Bone marrow (tissue), 2 donors: Measurements from ENCODE around the gene TRIM51.
"Not testable (repeated sequence)": the region's sequence is repeated elsewhere in the genome, so short reads cannot be mapped to it uniquely, and the experiment has no call there.

Experiments
- DNase-seq, 2 donors: peaks; one replicate each; lab custom pipeline; 2025; lab: John Stamatoyannopoulos, UW

The TRIM51 gene

DNA sequence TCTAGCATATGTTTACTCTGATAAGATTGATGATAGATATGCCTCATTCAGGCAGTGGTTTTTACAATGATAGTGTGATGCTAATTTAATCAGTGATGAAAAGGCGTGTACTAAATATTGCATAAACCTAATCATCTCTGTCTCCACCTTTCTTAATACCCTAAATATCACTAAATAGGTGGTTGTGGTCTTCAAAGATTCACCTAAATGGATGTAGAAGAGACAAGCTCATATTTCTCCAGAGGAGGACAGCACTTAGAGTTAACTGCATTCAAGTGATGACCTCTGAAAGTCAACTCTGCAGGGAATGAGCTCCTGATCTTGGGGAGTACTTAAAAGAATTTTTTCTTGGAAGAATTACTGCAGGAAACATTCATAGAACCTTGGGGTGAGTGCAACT is at the start of gene TRIM51:
Gene TRIM51 (plus strand): TSS at position 301 of the 400 bp plus-strand sequence. CDS start 2,132 bp downstream, outside the sequence.
- DNase-seq = not testable (repeated sequence)

- no peak for DNase-seq
Observed at GRCh38 chr11:55838452-55838851, 44.6 kb upstream of the TRIM51 start, which contains the start of gene OR5D16. Gene OR5D16 (plus strand): TSS chr11:55838752. CDS start chr11:55838752, 0 bp downstream.

- DNase-seq = no peak
Observed at GRCh38 chr11:55847453-55847852, 35.6 kb upstream of the TRIM51 start.

- no peak for DNase-seq
Observed at GRCh38 chr11:55849037-55849436, 34.1 kb upstream of the TRIM51 start.

- DNase-seq = no peak
Observed at GRCh38 chr11:55852141-55852540, 31.0 kb upstream of the TRIM51 start.

GRCh38 chr11:55854704-55855103 is 28.4 kb upstream of the TRIM51 start:
- no peak for DNase-seq

- DNase-seq = not testable (repeated sequence)
Observed at GRCh38 chr11:55867354-55867753, 15.7 kb upstream of the TRIM51 start.

DNA sequence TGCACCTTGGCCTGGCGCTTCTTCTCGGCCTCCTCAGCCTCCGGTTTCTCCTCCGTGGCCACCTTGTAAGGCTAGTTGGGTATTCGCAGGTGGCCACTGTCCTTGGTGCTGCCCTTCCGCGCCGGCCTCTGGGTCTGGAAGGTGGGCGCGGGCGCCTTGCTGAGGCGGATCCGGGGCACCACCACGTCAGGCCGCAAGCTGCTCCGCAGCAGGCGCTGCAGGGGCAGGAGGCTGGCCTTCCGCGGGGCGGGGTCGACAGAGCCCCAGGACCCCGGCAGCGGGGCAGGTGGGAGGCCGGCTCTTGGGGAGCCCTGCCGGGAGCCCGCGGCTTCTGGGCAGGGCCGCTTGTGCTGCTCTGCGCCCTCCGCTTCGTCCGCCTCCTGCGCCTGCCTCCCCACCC is 10.4 kb upstream of the TRIM51 start:
- DNase-seq = not testable (repeated sequence)

DNA sequence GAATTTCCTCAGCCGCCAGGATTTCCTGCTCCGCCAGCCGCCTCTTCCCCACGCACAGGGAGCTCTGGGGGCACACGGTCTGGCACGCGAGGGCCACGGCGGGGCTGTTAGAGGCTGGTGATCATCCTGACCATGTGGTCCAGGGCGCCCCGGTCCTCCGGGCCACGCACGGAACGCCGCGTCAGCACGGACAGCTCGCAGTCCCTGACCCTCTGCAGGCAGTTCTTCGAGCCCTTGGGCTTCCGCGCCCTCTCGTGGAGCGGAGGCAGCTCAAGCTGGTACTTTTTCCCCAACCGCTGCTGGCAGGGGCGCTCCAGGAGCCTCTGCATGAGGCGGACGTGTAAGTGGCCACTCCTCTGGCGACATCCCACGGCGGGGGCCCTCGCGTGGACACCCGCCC is 10.0 kb upstream of the TRIM51 start:
- DNase-seq = not testable (repeated sequence)

DNA sequence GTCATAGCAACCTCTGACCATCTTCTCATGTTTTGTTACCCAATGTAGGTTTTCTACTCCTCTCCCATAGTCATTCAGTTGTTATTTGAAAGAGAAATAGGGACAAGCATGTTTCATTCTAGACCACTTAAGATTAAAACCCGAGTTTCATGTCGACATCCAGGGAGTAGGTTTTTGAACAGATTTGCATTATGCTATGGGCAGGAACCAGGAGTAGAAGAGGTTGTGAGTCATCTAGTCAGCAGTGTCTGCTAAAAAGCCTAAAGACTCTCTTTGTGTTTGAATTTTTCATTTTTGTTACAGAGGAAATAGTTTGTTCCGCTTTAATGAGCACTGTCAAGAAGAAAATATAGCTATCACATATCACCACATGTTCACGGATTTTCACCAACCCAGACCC is 1.9 kb downstream of the TRIM51 start:
- DNase-seq = not testable (repeated sequence)

DNA sequence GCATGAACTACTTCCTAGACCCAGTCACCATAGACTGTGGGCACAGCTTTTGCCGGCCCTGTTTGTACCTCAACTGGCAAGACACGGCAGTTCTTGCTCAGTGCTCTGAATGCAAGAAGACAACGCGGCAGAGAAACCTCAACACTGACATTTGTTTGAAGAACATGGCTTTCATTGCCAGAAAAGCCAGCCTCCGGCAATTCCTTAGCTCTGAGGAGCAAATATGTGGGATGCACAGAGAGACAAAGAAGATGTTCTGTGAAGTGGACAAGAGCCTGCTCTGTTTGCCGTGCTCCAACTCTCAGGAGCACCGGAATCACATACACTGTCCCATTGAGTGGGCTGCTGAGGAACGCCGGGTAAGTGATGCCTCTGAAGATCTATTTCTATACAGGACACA is 2.4 kb downstream of the TRIM51 start:
- DNase-seq = not testable (repeated sequence)

GRCh38 chr11:55895216-55895615 is 12.1 kb downstream of the TRIM51 start:
- DNase-seq = no peak

DNA sequence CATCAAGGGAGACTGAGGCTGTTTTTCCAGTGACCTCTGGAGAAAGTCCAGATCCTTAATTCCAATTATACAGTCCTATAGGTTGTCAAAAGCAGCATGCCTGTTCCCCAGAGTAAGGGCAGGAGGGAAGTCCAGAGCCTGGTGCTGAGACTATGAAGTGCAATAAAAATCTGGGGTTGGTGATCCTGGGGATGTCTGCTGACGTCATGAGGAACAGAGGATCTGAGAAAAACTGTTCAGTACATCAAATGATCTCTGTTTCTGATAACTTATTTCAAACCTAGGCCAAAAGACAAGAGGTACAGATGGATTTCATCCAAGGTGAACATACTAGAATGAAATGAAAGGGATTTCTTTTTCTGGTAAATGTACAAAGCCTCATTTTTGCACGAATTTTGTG is 19.2 kb downstream of the TRIM51 start:
- DNase-seq = no peak

- DNase-seq = no peak
Observed at GRCh38 chr11:55914482-55914881, 31.4 kb downstream of the TRIM51 start, which contains the start of gene OR5W2. Gene OR5W2 (minus strand): TSS chr11:55914582. CDS start chr11:55914582, 0 bp downstream.

DNA sequence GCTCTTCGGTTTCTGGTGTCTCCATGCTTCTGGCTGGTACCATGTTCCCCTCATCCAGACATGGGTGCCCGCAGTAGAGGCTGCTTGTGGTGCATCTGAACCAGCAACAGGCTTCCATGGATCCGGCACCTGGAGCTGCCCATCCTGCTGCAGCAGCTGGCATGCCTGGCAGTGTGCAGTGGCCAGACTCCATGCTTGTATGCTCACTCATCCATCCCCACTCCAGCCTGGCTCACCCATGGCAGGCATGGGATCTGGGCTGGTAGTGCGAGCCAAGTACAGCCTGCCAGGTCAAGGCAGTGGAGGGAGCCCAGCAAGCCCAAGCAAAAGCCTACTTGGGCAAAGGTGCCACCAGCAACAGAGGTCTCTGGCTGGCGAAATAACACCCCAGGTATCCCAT is 37.4 kb downstream of the TRIM51 start:
- no peak for DNase-seq

DNA sequence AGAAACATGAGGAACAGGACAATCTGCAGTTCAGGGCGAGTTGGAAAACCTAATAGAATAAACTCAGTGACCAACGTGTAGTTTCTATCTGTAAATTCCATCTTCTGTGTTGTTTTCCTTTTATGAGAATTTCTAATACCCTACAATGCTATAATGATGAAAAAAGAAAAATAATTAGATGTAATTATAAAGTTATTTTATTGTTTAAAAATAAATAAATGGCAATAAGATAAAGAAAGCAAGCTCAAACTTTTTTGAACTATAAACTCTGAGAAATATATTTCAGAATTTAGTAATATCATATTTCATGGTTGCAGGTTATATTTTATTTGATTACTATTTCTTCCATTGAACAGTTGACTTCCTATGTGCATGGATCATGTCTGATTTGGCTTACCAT is 53.2 kb downstream of the TRIM51 start, which contains the start of gene OR5I1:
Gene OR5I1 (minus strand): TSS at position 101 of the 400 bp plus-strand sequence. CDS start 0 bp downstream, at position 101.
- DNase-seq = no peak
